GM08714 (cell line): ENCODE measurements around the gene CCDC12.

Experiments used
- H3K4me3 ChIP-seq: fragments of 200-500 bp; sonication (Bioruptor generic); 2 replicates; pipeline ENCODE4 v1.5.1; 2014; ENCODE audit warnings: mild to moderate bottlenecking, low read length, inconsistent platforms
- ZNF274 ChIP-seq: IDR thresholded peaks from 2 replicates; pipeline ENCODE4 v1.6.1; 2012; ENCODE audit warnings: mild to moderate bottlenecking, low read depth, low read length

CCDC12 gene

DNA sequence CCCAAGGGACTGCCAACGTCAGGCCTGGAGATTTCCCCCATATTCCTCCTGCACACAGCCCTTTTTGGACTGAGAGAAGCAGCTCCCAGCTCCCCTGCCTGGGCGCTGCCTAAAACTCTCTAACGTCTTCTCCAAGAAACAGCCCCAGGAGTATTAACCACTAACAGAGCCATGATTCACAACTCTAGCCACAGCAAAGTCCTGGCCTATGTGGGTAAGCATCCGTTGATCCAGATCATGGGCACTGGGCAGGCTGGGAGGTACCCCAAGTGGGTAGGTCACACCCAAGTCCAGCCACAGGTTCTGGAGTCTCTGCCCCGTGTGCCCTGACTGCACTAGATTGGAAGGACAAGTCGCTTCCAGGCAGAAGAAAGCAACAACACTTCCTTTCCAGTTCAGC lies 34.8 kb upstream of the CCDC12 start:
- no peak overlapping the region for H3K4me3 ChIP-seq
- no peak for TF ChIP-seq ZNF274

GRCh38 chr3:47010910-47011309 lies 34.4 kb upstream of the CCDC12 start:
- no peak for TF ChIP-seq ZNF274
- no peak overlapping the region for H3K4me3 ChIP-seq

GRCh38 chr3:47010111-47010712 lies 33.7 kb upstream of the CCDC12 start:
- no peak overlapping the region for H3K4me3 ChIP-seq
- no peak for TF ChIP-seq ZNF274

DNA sequence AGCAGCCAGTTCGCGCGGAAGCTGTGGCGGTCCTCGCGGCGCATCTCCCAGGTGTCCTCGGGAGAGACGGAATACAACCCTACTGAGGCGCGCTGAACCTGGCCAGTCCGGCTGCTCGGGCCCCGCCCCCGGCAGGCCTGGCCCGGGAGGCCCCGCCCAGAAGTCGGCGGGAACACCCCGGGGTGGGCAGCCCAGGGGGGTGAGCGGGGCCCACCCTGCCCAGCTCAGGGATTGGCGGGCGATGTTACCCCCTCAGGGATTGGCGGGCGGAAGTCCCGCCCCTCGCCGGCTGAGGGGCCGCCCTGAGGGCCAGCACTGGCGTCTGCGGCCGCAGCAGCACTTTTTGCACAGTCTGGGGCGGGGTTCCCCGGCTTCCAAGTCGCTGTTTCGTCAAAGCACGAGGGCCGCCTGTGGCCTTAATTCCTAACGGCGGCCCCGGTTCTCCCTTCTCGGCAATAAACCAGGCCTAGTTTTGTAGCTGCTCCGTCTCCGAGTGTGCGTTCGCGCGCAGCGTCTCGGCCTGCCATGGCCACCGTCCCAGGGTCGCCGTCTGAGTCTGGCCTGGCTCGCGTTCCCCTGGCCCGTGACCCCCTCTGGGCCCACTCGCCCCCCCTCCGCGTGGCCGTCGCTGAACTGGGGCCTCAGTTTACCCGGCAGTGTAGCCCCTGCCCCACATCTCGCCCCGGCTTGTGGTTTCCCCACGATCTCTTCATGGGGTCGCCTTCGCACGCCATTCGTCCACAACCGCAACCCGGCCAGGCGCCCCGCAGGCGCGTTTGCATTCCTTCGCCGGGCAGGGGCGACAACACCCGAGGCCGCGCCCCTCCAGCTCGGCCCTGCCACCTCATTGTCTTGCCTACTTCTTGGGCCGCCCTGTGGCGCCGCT lies 32.9 kb upstream of the CCDC12 start:
- H3K4me3 ChIP-seq, result peak overlapping the region; percentile 35; the same call in 1 of the 2 replicates
- no peak for TF ChIP-seq ZNF274

DNA sequence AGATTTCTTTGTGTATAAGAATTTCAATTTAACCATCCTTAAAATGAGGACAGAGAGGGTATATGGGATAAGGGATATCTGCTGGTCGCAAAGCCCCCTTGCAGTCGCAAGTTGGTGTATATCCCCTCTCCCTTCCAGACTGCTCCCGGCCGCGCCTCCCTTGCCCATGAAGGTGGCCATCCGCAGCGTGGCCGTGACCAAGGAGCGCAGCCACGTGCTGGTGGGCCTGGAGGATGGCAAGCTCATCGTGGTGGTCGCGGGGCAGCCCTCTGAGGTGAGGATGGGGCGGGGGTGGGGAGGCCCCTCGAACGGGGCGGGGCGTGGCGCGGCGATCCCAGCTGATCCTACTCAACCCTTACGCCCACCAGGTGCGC lies 32.3 kb upstream of the CCDC12 start:
- no peak for TF ChIP-seq ZNF274
- no peak overlapping the region; the same call in 1 of the 2 replicates for H3K4me3 ChIP-seq

DNA sequence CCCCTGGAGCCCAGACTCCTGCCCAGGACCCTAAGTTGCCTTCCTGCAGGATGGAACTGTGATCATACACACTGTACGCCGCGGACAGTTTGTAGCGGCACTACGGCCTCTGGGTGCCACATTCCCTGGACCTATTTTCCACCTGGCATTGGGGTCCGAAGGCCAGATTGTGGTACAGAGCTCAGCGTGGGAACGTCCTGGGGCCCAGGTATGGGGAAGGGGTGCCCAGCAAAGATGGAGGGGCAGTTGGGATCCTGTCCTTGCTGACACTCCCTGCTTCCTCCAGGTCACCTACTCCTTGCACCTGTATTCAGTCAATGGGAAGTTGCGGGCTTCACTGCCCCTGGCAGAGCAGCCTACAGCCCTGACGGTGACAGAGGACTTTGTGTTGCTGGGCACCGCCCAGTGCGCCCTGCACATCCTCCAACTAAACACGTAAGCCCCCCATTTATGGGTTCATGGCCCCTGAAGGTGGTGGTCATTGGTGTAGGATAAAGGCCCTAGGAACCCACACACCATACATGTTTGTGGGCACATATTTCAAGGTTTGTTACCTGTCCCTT lies 31.8 kb upstream of the CCDC12 start:
- H3K4me3 ChIP-seq, result no peak overlapping the region
- TF ChIP-seq ZNF274, result no peak

DNA sequence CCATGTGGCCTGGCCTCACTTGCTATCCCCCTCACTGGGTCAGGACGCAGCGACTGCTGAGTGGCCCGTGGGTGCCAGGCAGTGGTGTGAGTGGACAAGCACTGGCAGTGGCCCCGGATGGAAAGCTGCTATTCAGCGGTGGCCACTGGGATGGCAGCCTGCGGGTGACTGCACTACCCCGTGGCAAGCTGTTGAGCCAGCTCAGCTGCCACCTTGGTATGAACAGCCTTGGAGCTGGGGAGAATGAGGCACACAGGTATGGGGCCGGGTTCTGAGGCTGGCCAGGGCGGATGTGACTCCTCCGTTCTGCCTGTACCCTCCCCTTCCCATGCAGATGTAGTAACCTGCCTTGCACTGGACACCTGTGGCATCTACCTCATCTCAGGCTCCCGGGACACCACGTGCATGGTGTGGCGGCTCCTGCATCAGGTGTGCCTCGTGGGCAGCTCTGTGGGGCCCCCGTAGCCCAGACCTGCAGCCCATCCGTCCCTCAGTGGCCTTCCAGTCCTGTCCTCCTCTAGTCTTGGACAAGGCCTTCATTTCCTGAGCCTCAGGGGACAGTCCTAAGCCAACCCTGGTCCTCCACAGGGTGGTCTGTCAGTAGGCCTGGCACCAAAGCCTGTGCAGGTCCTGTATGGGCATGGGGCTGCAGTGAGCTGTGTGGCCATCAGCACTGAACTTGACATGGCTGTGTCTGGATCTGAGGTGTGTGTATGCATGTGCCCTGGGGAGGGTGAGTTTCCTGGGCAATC lies 31.1 kb upstream of the CCDC12 start:
- TF ChIP-seq ZNF274, result no peak
- H3K4me3 ChIP-seq, result no peak overlapping the region

- no peak for TF ChIP-seq ZNF274
Measured at GRCh38 chr3:47007001-47007400, 30.5 kb upstream of the CCDC12 start.

GRCh38 chr3:47006145-47006651 lies 29.7 kb upstream of the CCDC12 start:
- no peak for TF ChIP-seq ZNF274
- no peak overlapping the region for H3K4me3 ChIP-seq

More at GRCh38 chr3:47007001-47007400, 30.5 kb upstream of the CCDC12 start:
- no peak overlapping the region for H3K4me3 ChIP-seq

DNA sequence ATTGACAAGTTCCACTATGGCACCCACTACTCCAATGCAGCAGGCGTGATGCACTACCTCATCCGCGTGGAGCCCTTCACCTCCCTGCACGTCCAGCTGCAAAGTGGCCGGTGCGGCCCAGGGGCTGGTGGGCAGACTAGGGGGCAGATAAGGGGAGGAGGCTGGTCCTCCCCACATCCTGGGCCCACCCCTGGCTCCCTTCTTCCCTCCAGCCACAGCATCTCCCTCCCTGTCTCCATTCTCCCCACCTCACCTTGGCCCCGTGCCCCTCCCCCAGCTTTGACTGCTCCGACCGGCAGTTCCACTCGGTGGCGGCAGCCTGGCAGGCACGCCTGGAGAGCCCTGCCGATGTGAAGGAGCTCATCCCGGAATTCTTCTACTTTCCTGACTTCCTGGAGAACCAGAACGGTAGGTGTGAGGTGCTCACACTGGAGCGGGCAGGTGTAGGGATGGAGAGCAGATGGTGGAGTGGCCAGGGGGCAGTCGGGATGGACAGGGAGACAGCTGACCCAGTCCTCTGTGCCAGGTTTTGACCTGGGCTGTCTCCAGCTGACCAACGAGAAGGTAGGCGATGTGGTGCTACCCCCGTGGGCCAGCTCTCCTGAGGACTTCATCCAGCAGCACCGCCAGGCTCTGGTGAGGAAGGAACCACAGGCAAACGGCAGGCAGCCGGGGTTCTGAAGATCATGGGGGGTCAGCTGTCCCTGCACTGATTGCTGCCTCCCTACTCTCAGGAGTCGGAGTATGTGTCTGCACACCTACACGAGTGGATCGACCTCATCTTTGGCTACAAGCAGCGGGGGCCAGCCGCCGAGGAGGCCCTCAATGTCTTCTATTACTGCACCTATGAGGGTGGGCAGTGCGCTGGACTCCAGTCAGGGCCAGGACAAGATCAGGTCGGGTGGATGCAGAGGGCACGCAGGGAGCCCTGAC lies 28.9 kb upstream of the CCDC12 start:
- TF ChIP-seq ZNF274, result no peak

GRCh38 chr3:47004369-47005211 lies 28.0 kb upstream of the CCDC12 start:
- TF ChIP-seq ZNF274, result no peak
- no peak overlapping the region for H3K4me3 ChIP-seq

More for the DNA sequence above, 28.9 kb upstream of the CCDC12 start:
- H3K4me3 ChIP-seq, result no peak overlapping the region

GRCh38 chr3:47003461-47004368 lies 27.2 kb upstream of the CCDC12 start:
- H3K4me3 ChIP-seq, result no peak overlapping the region
- no peak for TF ChIP-seq ZNF274
